Progenitor cell of endocrine pancreas (in vitro differentiated cells): Measurements from ENCODE around the gene ZKSCAN4. TPM values are rescaled to one million over a fixed set of nuclear protein-coding genes. Genes with fewer than 3 reads are reported as not detected.

Experiments
- DNase-seq: peaks from one replicate; pipeline ENCODE4 v3.0.0; 2021; ENCODE audit warnings: low spot score; ENCODE audit not compliant: unreplicated experiment
- H3K27ac Mint-ChIP-seq: 2 replicates; pipeline ENCODE4 v1.8.0; 2021; ENCODE audit warnings: mild to moderate bottlenecking, moderate library complexity, mixed read lengths
- H3K27me3 Mint-ChIP-seq: 2 replicates; pipeline ENCODE4 v1.8.0; 2021; ENCODE audit warnings: mixed read lengths
- H3K36me3 Mint-ChIP-seq: 2 replicates; pipeline ENCODE4 v1.8.0; 2022; ENCODE audit warnings: mixed read lengths; ENCODE audit not compliant: insufficient read depth
- H3K4me1 Mint-ChIP-seq: 2 replicates; pipeline ENCODE4 v1.8.0; 2021; ENCODE audit warnings: low read depth, mixed read lengths
- H3K4me3 Mint-ChIP-seq: 2 replicates; pipeline ENCODE4 v1.8.0; 2021; ENCODE audit warnings: low read depth, mild to moderate bottlenecking, moderate library complexity, mixed read lengths
- H3K9me3 Mint-ChIP-seq: 2 replicates; pipeline ENCODE4 v1.8.0; 2021; ENCODE audit warnings: low read depth, mixed read lengths
- total RNA-seq: library from RNA; stranded (reverse); gene quantifications from 2 replicates; pipeline ENCODE4 v1.2.1, GENCODE V29; 2021
- TF ChIP-seq, protein P1 (sequence below): fragments of 200-600 bp; sonication (generic); IDR thresholded peaks from one replicate; pipeline ENCODE4 v1.5.0; 2021; ENCODE audit warnings: antibody characterized with exemption, mild to moderate bottlenecking; ENCODE audit not compliant: unreplicated experiment

ZKSCAN4 gene
- total RNA-seq, 1 donor from 2014 or later = 9.0 TPM

DNA sequence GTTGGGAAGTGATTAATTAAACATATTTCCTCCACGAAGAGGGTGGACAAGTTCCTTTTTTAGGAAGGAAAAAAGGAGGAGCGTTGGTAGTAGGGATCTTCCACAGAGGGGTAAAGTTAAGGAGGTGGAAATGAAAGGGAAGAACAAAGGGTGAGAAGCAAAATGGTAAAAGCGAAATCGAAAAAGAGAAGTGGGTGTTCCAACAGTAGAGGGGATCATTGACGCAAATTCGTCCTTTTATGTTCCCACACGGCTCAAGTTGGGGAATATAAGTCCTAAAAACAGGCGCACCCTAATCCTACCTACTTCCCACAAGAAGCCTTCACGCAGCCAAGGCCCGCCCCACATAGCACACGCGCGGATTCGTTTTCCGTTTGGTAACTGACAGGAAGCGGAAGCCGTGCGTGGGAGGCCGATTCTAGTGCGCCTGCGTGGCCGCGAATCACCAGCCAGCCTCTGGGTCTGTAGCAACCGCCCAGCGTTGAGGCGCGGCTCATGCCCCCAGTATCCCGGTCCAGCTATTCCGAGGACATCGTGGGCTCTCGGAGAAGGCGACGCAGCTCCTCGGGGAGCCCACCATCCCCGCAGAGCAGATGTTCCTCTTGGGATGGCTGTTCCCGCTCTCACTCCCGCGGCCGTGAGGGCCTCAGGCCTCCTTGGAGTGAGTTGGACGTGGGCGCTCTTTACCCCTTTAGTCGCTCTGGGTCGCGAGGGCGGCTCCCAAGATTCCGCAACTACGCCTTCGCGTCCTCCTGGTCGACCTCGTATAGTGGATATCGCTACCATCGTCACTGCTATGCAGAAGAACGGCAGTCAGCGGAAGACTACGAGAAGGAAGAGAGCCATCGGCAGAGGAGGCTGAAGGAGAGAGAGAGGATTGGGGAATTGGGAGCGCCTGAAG lies 7.1 kb upstream of the ZKSCAN4 start, which contains the start of gene NKAPL:
Gene NKAPL (plus strand): TSS at position 421 of the 901 bp plus-strand sequence. CDS start 75 bp downstream, at position 496.
- Mint-ChIP-seq H3K27ac (no peak within 1 kb of the TSS), H3K36me3 (no peaks in the 10 kb centered on the region), H3K9me3 (no peaks in the 10 kb centered on the region), H3K4me1 (no peaks in the 10 kb centered on the region), H3K27me3 (peaks cover 18% of the 10 kb centered on the region), H3K4me3 (no peak within 1 kb of the TSS)
- TF ChIP-seq, protein P1, sequence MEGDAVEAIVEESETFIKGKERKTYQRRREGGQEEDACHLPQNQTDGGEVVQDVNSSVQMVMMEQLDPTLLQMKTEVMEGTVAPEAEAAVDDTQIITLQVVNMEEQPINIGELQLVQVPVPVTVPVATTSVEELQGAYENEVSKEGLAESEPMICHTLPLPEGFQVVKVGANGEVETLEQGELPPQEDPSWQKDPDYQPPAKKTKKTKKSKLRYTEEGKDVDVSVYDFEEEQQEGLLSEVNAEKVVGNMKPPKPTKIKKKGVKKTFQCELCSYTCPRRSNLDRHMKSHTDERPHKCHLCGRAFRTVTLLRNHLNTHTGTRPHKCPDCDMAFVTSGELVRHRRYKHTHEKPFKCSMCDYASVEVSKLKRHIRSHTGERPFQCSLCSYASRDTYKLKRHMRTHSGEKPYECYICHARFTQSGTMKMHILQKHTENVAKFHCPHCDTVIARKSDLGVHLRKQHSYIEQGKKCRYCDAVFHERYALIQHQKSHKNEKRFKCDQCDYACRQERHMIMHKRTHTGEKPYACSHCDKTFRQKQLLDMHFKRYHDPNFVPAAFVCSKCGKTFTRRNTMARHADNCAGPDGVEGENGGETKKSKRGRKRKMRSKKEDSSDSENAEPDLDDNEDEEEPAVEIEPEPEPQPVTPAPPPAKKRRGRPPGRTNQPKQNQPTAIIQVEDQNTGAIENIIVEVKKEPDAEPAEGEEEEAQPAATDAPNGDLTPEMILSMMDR = no peak
- DNase-seq = no peak

DNA sequence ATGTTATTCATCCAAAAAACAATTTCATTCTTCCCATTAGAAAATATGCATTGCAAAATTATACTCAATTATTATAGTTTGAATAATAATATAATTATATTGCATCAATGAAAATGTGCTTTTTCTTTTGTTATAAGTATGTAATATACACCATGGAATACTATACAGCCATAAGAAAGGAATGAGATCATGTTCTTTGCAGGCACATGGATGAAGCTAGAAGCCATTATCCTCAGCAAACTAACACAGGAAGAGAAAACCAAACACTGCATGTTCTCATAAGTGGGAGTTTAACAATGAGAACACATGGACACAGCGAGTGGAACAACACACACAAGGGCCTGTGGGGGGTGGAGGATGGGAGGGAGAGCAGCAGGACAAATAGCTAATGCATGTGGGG lies 5.0 kb upstream of the ZKSCAN4 start:
- Mint-ChIP-seq H3K36me3 (no peaks in the 10 kb centered on the region), H3K4me1 (peaks cover 5% of the 10 kb centered on the region)

DNA sequence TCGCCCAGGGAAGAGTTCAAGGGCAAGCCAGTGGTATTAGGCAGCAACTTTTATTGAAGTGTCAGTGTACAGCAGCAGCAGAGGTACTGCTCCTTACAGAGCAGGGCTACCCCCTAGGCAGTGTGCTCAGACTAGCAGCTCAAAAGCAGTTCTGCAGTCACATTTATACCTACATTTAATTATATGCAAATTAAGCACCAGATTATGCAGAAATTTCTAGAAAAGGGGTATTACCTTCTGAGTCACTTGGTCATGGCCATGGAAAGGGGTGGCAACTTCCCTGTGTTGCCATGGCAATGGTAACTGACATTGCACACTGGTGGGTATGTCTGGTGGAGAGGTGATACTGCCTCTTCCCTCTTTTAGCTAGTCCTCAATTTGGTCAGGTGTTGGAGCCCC lies 2.1 kb upstream of the ZKSCAN4 start:
- H3K4me1 Mint-ChIP-seq = peaks cover 10% of the 10 kb centered on the region
- H3K27me3 Mint-ChIP-seq = peaks cover 3% of the 10 kb centered on the region
- H3K9me3 Mint-ChIP-seq = no peaks in the 10 kb centered on the region
- no peak overlapping the region for H3K27ac Mint-ChIP-seq
- no peak for DNase-seq
- H3K4me3 Mint-ChIP-seq = no peak overlapping the region
- peaks cover 2% of the 10 kb centered on the region for H3K36me3 Mint-ChIP-seq
- TF ChIP-seq, protein P1 = no peak

More for the DNA sequence above, 5.0 kb upstream of the ZKSCAN4 start:
- Mint-ChIP-seq H3K4me3 (no peak overlapping the region), H3K9me3 (no peaks in the 10 kb centered on the region), H3K27ac (no peak overlapping the region), H3K27me3 (peaks cover 14% of the 10 kb centered on the region)
- TF ChIP-seq, protein P1 = no peak
- no peak for DNase-seq

DNA sequence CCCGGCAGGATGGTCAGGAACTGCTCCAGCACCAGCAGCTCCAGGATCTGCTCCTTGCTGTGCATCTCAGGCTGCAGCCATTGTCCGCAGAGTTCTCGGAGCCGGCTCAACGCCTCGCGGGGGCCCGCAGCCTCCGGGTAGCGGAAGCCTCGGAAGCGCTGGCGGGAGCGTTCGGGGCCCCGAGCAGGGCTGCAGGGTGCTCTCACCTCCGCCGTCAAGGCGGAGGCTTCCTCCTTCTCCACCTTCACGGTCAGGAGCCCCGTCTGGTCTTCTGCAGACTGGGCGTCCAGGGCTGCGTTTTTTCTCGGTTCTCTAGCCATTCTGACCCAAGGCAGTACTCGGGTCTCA lies 434 bp downstream of the ZKSCAN4 start:
- no peaks in the 10 kb centered on the region for H3K27me3 Mint-ChIP-seq
- TF ChIP-seq, protein P1 = no peak
- peaks cover 10% of the 10 kb centered on the region for H3K4me1 Mint-ChIP-seq
- H3K4me3 Mint-ChIP-seq = peak overlapping the region; percentile 94
- peaks cover 10% of the 10 kb centered on the region for H3K36me3 Mint-ChIP-seq
- peak overlapping the region; percentile 90 for H3K27ac Mint-ChIP-seq
- H3K9me3 Mint-ChIP-seq = no peaks in the 10 kb centered on the region
- DNase-seq = peak; percentile 10

DNA sequence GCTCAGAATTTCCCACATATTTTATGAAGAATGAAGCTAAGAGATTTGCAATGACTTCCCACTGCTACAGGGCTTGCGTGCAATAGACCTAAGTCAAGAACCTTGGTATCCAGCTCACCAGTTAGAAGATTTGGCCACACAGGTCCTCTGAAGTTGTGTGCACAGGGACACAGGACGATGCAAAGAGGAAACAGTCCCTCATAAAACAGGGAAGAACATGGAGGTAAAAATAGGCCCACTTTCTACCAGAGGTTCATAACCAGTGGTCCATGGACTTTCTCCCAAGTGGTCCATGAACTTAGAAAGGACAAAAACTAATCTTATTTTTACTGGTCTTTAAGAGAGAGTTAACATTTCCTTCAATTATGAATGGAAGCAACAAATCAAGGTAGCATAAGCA lies 1.3 kb downstream of the ZKSCAN4 start:
- TF ChIP-seq, protein P1 = no peak
- peak overlapping the region; percentile 74 for H3K4me3 Mint-ChIP-seq
- peak overlapping the region; percentile 60 for H3K27ac Mint-ChIP-seq
- peaks cover 12% of the 10 kb centered on the region for H3K36me3 Mint-ChIP-seq
- no peak for DNase-seq
- H3K27me3 Mint-ChIP-seq = no peaks in the 10 kb centered on the region
- peaks cover 10% of the 10 kb centered on the region for H3K4me1 Mint-ChIP-seq
- no peaks in the 10 kb centered on the region for H3K9me3 Mint-ChIP-seq
